Calu3 (cell line): ENCODE results near the gene ZNF646. TPM values are rescaled to one million over a fixed set of nuclear protein-coding genes. Genes with fewer than 3 reads are reported as not detected.

ENCODE experiments used
- BruUV-seq: library from RNA; stranded (reverse); fragments of 400-500 nt; replicated peaks from 2 replicates; lab custom pipeline; 2021; lab: Mats Ljungman, UMichigan
- CTCF ChIA-PET: fragments of 300-600 bp; sonication (Branson Sonifier 250); formaldehyde crosslinking; loops from one replicate; lab custom pipeline; 2022; ENCODE audit warnings: antibody characterized with exemption; lab: Charles Lee
- DNase-seq: peaks from one replicate; pipeline ENCODE4 v3.0.0; 2022
- H3K27ac Mint-ChIP-seq: one replicate; pipeline ENCODE4 v1.8.0; 2022; ENCODE audit warnings: mixed read lengths; ENCODE audit not compliant: unreplicated experiment
- H3K27me3 Mint-ChIP-seq: one replicate; pipeline ENCODE4 v1.8.0; 2022; ENCODE audit warnings: mixed read lengths; ENCODE audit not compliant: unreplicated experiment
- H3K36me3 Mint-ChIP-seq: one replicate; pipeline ENCODE4 v1.8.0; 2022; ENCODE audit warnings: mild to moderate bottlenecking, moderate library complexity, mixed read lengths; ENCODE audit not compliant: insufficient read depth, unreplicated experiment
- H3K4me1 Mint-ChIP-seq: one replicate; pipeline ENCODE4 v1.8.0; 2022; ENCODE audit warnings: mild to moderate bottlenecking, low read depth, mixed read lengths; ENCODE audit not compliant: unreplicated experiment
- H3K4me3 Mint-ChIP-seq: one replicate; pipeline ENCODE4 v1.8.0; 2022; ENCODE audit warnings: mild to moderate bottlenecking, low read depth, moderate library complexity, mixed read lengths; ENCODE audit not compliant: unreplicated experiment
- H3K9me3 Mint-ChIP-seq: one replicate; pipeline ENCODE4 v1.8.0; 2022; ENCODE audit warnings: low read depth, mixed read lengths; ENCODE audit not compliant: unreplicated experiment
- CTCF ChIP-seq: fragments of 200-600 bp; IDR thresholded peaks from one replicate; pipeline ENCODE4 v1.8.0; 2022; ENCODE audit warnings: antibody characterized with exemption; ENCODE audit not compliant: unreplicated experiment
- intact Hi-C: fragments of 100-400 bp; cut with micrococcal nuclease; formaldehyde crosslinking; loops from one replicate; pipeline ENCODE4 v1.10.0; 2022; ENCODE audit not compliant: unreplicated experiment
- total RNA-seq: library from RNA; stranded (reverse); gene quantifications from 2 replicates; pipeline ENCODE4 v1.2.3, GENCODE V29; 2022

ZNF646 gene
- total RNA-seq, 1 experiment from 2014 or later, result 34.9 TPM

- Mint-ChIP-seq H3K36me3 (peaks cover 90% of the 10 kb centered on the region), H3K27ac (peak overlapping the region; percentile 87), H3K9me3 (no peaks in the 10 kb centered on the region), H3K4me3 (peak overlapping the region; percentile 88), H3K27me3 (no peaks in the 10 kb centered on the region), H3K4me1 (peaks cover 25% of the 10 kb centered on the region)
- TSS peak; percentile 47 for BruUV-seq
- no peak for DNase-seq
- TF ChIP-seq CTCF, result no peak
- intact Hi-C loops, result no loop called here
- CTCF ChIA-PET, result interaction anchor here (0.8 to 2.1 kb wide), 5 partner anchors 11 to 333 kb away, joined by 3 to 30 read pairs (median 10); partner anchors contain the start of gene FUS
These were observed 44.3 kb downstream of the ZNF646 start for GRCh38 chr16:31118223-31119155.

- peaks cover 11% of the 10 kb centered on the region for H3K4me1 Mint-ChIP-seq
- no TSS peak for BruUV-seq
- no peak for TF ChIP-seq CTCF
- DNase-seq, result no peak
- H3K36me3 Mint-ChIP-seq, result peaks cover 80% of the 10 kb centered on the region
- no peaks in the 10 kb centered on the region for H3K27me3 Mint-ChIP-seq
- H3K27ac Mint-ChIP-seq, result no peak overlapping the region
- intact Hi-C loops, result no loop called here
- H3K4me3 Mint-ChIP-seq, result no peak overlapping the region
- CTCF ChIA-PET, result no interaction called here
- no peaks in the 10 kb centered on the region for H3K9me3 Mint-ChIP-seq
These were observed 45.9 kb downstream of the ZNF646 start for GRCh38 chr16:31120129-31120528.

GRCh38 chr16:31125844-31126243, 51.6 kb downstream of the ZNF646 start:
- H3K27me3 Mint-ChIP-seq, result no peaks in the 10 kb centered on the region
- no peak overlapping the region for H3K4me3 Mint-ChIP-seq
- BruUV-seq, result no TSS peak
- intact Hi-C loops, result no loop called here
- peaks cover 65% of the 10 kb centered on the region for H3K36me3 Mint-ChIP-seq
- H3K4me1 Mint-ChIP-seq, result peaks cover 38% of the 10 kb centered on the region
- no peak for TF ChIP-seq CTCF
- peak overlapping the region; percentile 40 for H3K27ac Mint-ChIP-seq
- no peaks in the 10 kb centered on the region for H3K9me3 Mint-ChIP-seq
- CTCF ChIA-PET, result no interaction called here
- DNase-seq, result no peak

- TF ChIP-seq CTCF, result no peak
- no peak overlapping the region for H3K4me3 Mint-ChIP-seq
- H3K36me3 Mint-ChIP-seq, result peaks cover 66% of the 10 kb centered on the region
- CTCF ChIA-PET, result interaction anchor here (5.5 kb wide), 1 partner anchor 10 kb away, joined by 26 read pairs; the partner anchor contains the start of gene KAT8
- no peak for DNase-seq
- H3K4me1 Mint-ChIP-seq, result peaks cover 50% of the 10 kb centered on the region
- BruUV-seq, result no TSS peak
- no peaks in the 10 kb centered on the region for H3K9me3 Mint-ChIP-seq
- peak overlapping the region; percentile 25 for H3K27ac Mint-ChIP-seq
- no peaks in the 10 kb centered on the region for H3K27me3 Mint-ChIP-seq
- intact Hi-C loops, result no loop called here
These were observed 53.0 kb downstream of the ZNF646 start for GRCh38 chr16:31127182-31127581.
